ENCODE measurements around the gene AMMECR1.

The AMMECR1 gene

GRCh38 chrX:110259117-110259516, 58.8 kb downstream of the AMMECR1 start:
- H3K4me2 ChIP-seq (ENCODE audit: insufficient read depth, low read length): no peak overlapping the region
- H3K27ac ChIP-seq (ENCODE audit: low read length): no peak overlapping the region; the same call in 1 of the 2 replicates
- no peaks in the 10 kb centered on the region for H3K27me3 ChIP-seq (ENCODE audit: insufficient read depth, low read length, poor library complexity)
- H3K4me3 ChIP-seq (ENCODE audit: low read depth in 1 of 2, low read length in 2 of 2): no peak overlapping the region
- peaks cover 2% of the 10 kb centered on the region; the same call in 1 of the 2 replicates for H3K79me2 ChIP-seq (ENCODE audit: insufficient read depth, low read length)
- no peak overlapping the region for H3K9ac ChIP-seq (ENCODE audit: low read depth, low read length)
- peaks cover 23% of the 10 kb centered on the region for H3K4me1 ChIP-seq (ENCODE audit: insufficient read depth, low read length)
- ATAC-seq (ENCODE audit: insufficient read depth, low read depth) (peak; percentile 95), DNase-seq (peak; percentile 30)
- no peaks in the 10 kb centered on the region for H3K36me3 ChIP-seq (ENCODE audit: insufficient read depth, low read length)
- no peaks in the 10 kb centered on the region for H4K20me1 ChIP-seq (ENCODE audit: insufficient read depth, low read length)
- no peaks in the 10 kb centered on the region for H3K9me3 ChIP-seq (ENCODE audit: insufficient read depth, low read length, severe bottlenecking)
- TF ChIP-seq CTCF (IDR thresholded peaks at IDR 0.05; ENCODE audit: borderline replicate concordance, extremely low read depth, low read length, poor library complexity, severe bottlenecking): no peak
- no peak for TF ChIP-seq EZH2 (IDR thresholded peaks at IDR 0.05; ENCODE audit: borderline replicate concordance, low read depth, low read length, severe bottlenecking)
- H2AFZ ChIP-seq (ENCODE audit: low read depth, low read length): no peak overlapping the region

GRCh38 chrX:110258552-110258951, 59.3 kb downstream of the AMMECR1 start:
- Histone ChIP-seq H3K27me3 (ENCODE audit: insufficient read depth, low read length, poor library complexity) (no peaks in the 10 kb centered on the region), H3K36me3 (ENCODE audit: insufficient read depth, low read length) (no peaks in the 10 kb centered on the region), H3K27ac (ENCODE audit: low read length) (no peak overlapping the region), H3K9ac (ENCODE audit: low read depth, low read length) (no peak overlapping the region), H2AFZ (ENCODE audit: low read depth, low read length) (no peak overlapping the region), H3K4me2 (ENCODE audit: insufficient read depth, low read length) (no peak overlapping the region), H4K20me1 (ENCODE audit: insufficient read depth, low read length) (no peaks in the 10 kb centered on the region), H3K9me3 (ENCODE audit: insufficient read depth, low read length, severe bottlenecking) (no peaks in the 10 kb centered on the region), H3K4me3 (ENCODE audit: low read depth in 1 of 2, low read length in 2 of 2) (no peak overlapping the region), H3K79me2 (ENCODE audit: insufficient read depth, low read length) (peaks cover 2% of the 10 kb centered on the region; the same call in 1 of the 2 replicates), H3K4me1 (ENCODE audit: insufficient read depth, low read length) (peaks cover 23% of the 10 kb centered on the region)
- ATAC-seq (ENCODE audit: insufficient read depth, low read depth): no peak
- TF ChIP-seq CTCF (IDR thresholded peaks at IDR 0.05; ENCODE audit: borderline replicate concordance, extremely low read depth, low read length, poor library complexity, severe bottlenecking) (no peak), EZH2 (IDR thresholded peaks at IDR 0.05; ENCODE audit: borderline replicate concordance, low read depth, low read length, severe bottlenecking) (no peak)
- no peak for DNase-seq

GRCh38 chrX:110257889-110258288, 60.0 kb downstream of the AMMECR1 start:
- no peaks in the 10 kb centered on the region for H3K9me3 ChIP-seq (ENCODE audit: insufficient read depth, low read length, severe bottlenecking)
- no peaks in the 10 kb centered on the region for H3K36me3 ChIP-seq (ENCODE audit: insufficient read depth, low read length)
- no peak overlapping the region for H2AFZ ChIP-seq (ENCODE audit: low read depth, low read length)
- TF ChIP-seq CTCF (IDR thresholded peaks at IDR 0.05; ENCODE audit: borderline replicate concordance, extremely low read depth, low read length, poor library complexity, severe bottlenecking) (no peak), EZH2 (IDR thresholded peaks at IDR 0.05; ENCODE audit: borderline replicate concordance, low read depth, low read length, severe bottlenecking) (no peak)
- ATAC-seq (ENCODE audit: insufficient read depth, low read depth) (no peak), DNase-seq (no peak)
- peaks cover 23% of the 10 kb centered on the region for H3K4me1 ChIP-seq (ENCODE audit: insufficient read depth, low read length)
- H3K4me2 ChIP-seq (ENCODE audit: insufficient read depth, low read length): no peak overlapping the region
- no peaks in the 10 kb centered on the region for H3K27me3 ChIP-seq (ENCODE audit: insufficient read depth, low read length, poor library complexity)
- H3K9ac ChIP-seq (ENCODE audit: low read depth, low read length): no peak overlapping the region
- H3K27ac ChIP-seq (ENCODE audit: low read length): no peak overlapping the region
- no peak overlapping the region for H3K4me3 ChIP-seq (ENCODE audit: low read depth in 1 of 2, low read length in 2 of 2)
- H4K20me1 ChIP-seq (ENCODE audit: insufficient read depth, low read length): no peaks in the 10 kb centered on the region
- peaks cover 2% of the 10 kb centered on the region; the same call in 1 of the 2 replicates for H3K79me2 ChIP-seq (ENCODE audit: insufficient read depth, low read length)

GRCh38 chrX:110252711-110253110, 65.2 kb downstream of the AMMECR1 start:
- no peak overlapping the region for H3K27ac ChIP-seq (ENCODE audit: low read length)
- ATAC-seq (ENCODE audit: insufficient read depth, low read depth): no peak
- no peaks in the 10 kb centered on the region for H3K27me3 ChIP-seq (ENCODE audit: insufficient read depth, low read length, poor library complexity)
- H3K4me1 ChIP-seq (ENCODE audit: insufficient read depth, low read length): no peaks in the 10 kb centered on the region
- TF ChIP-seq EZH2 (IDR thresholded peaks at IDR 0.05; ENCODE audit: borderline replicate concordance, low read depth, low read length, severe bottlenecking) (no peak), CTCF (IDR thresholded peaks at IDR 0.05; ENCODE audit: borderline replicate concordance, extremely low read depth, low read length, poor library complexity, severe bottlenecking) (no peak)
- H4K20me1 ChIP-seq (ENCODE audit: insufficient read depth, low read length): no peaks in the 10 kb centered on the region
- no peak overlapping the region for H3K4me2 ChIP-seq (ENCODE audit: insufficient read depth, low read length)
- H2AFZ ChIP-seq (ENCODE audit: low read depth, low read length): no peak overlapping the region
- no peak overlapping the region for H3K4me3 ChIP-seq (ENCODE audit: low read depth in 1 of 2, low read length in 2 of 2)
- H3K79me2 ChIP-seq (ENCODE audit: insufficient read depth, low read length): no peaks in the 10 kb centered on the region
- DNase-seq: no peak
- H3K9ac ChIP-seq (ENCODE audit: low read depth, low read length): no peak overlapping the region
- H3K9me3 ChIP-seq (ENCODE audit: insufficient read depth, low read length, severe bottlenecking): no peaks in the 10 kb centered on the region
- no peaks in the 10 kb centered on the region for H3K36me3 ChIP-seq (ENCODE audit: insufficient read depth, low read length)
